GM08714 (cell line): ENCODE results near the gene CCDC91.

Experiments used
- H3K4me3 ChIP-seq: fragments of 200-500 bp; sonication (Bioruptor generic); 2 replicates; pipeline ENCODE4 v1.5.1; 2014; ENCODE audit warnings: mild to moderate bottlenecking, low read length, inconsistent platforms
- ZNF274 ChIP-seq: IDR thresholded peaks from 2 replicates; pipeline ENCODE4 v1.6.1; 2012; ENCODE audit warnings: mild to moderate bottlenecking, low read depth, low read length

Gene CCDC91

GRCh38 chr12:28190321-28191050, at the start of gene CCDC91:
Gene CCDC91, plus strand, starts transcription at chr12:28190456. Its CDS starts 66,760 bp downstream, at chr12:28257216.
- TF ChIP-seq ZNF274, result no peak
- H3K4me3 ChIP-seq, result peak within 1 kb of the TSS; percentile 84

GRCh38 chr12:28144059-28144458, 46.2 kb upstream of the CCDC91 start:
- H3K4me3 ChIP-seq, result no peak overlapping the region
- no peak for TF ChIP-seq ZNF274

- TF ChIP-seq ZNF274, result no peak
Observed at GRCh38 chr12:28144532-28144931, 45.7 kb upstream of the CCDC91 start.

GRCh38 chr12:28145216-28145615, 45.0 kb upstream of the CCDC91 start:
- H3K4me3 ChIP-seq, result no peak overlapping the region
- TF ChIP-seq ZNF274, result no peak

More at GRCh38 chr12:28144532-28144931, 45.7 kb upstream of the CCDC91 start:
- H3K4me3 ChIP-seq, result no peak overlapping the region

- no peak for TF ChIP-seq ZNF274
- H3K4me3 ChIP-seq, result no peak overlapping the region
Observed at GRCh38 chr12:28149279-28149678, 41.0 kb upstream of the CCDC91 start.

- no peak for TF ChIP-seq ZNF274
- H3K4me3 ChIP-seq, result no peak overlapping the region
Observed at GRCh38 chr12:28156362-28156761, 33.9 kb upstream of the CCDC91 start.

GRCh38 chr12:28156804-28157203, 33.5 kb upstream of the CCDC91 start:
- no peak for TF ChIP-seq ZNF274
- H3K4me3 ChIP-seq, result no peak overlapping the region

GRCh38 chr12:28158353-28158752, 31.9 kb upstream of the CCDC91 start:
- no peak for TF ChIP-seq ZNF274
- H3K4me3 ChIP-seq, result no peak overlapping the region

GRCh38 chr12:28159688-28160087, 30.6 kb upstream of the CCDC91 start:
- H3K4me3 ChIP-seq, result no peak overlapping the region
- TF ChIP-seq ZNF274, result no peak

- no peak for TF ChIP-seq ZNF274
- H3K4me3 ChIP-seq, result no peak overlapping the region
Observed at GRCh38 chr12:28161697-28162096, 28.6 kb upstream of the CCDC91 start.

GRCh38 chr12:28162697-28163096, 27.6 kb upstream of the CCDC91 start:
- no peak for TF ChIP-seq ZNF274
- H3K4me3 ChIP-seq, result no peak overlapping the region

- H3K4me3 ChIP-seq, result no peak overlapping the region
- no peak for TF ChIP-seq ZNF274
Observed at GRCh38 chr12:28164644-28165275, 25.5 kb upstream of the CCDC91 start.

GRCh38 chr12:28167981-28168485, 22.2 kb upstream of the CCDC91 start:
- H3K4me3 ChIP-seq, result no peak overlapping the region
- TF ChIP-seq ZNF274, result no peak

- H3K4me3 ChIP-seq, result no peak overlapping the region
- TF ChIP-seq ZNF274, result no peak
Observed at GRCh38 chr12:28171356-28172060, 18.7 kb upstream of the CCDC91 start.

GRCh38 chr12:28172434-28173030, 17.7 kb upstream of the CCDC91 start:
- H3K4me3 ChIP-seq, result no peak overlapping the region
- no peak for TF ChIP-seq ZNF274
